SK-N-MC (cell line): Measurements from ENCODE around the gene CADPS2.
A peak's percentile ranks its signal among the peaks of the same experiment; 100 is the strongest.

Experiments used
- EZH2 ChIP-seq: fragments of 200-600 bp; sonication (generic); IDR thresholded peaks from one replicate; pipeline ENCODE4 v1.6.1; 2017; ENCODE audit warnings: antibody characterized with exemption
- POLR2AphosphoS5 ChIP-seq: IDR thresholded peaks from 2 replicates; pipeline ENCODE4 v1.6.1; 2012; ENCODE audit warnings: mild to moderate bottlenecking, low read depth, low read length, borderline replicate concordance

- TF ChIP-seq POLR2AphosphoS5 = peak; percentile 43; the same call in 1 of the 2 replicates
- no peak for TF ChIP-seq EZH2
Measured at GRCh38 chr7:122790591-122790990, 95.7 kb downstream of the CADPS2 start.
